Hepatocyte (in vitro differentiated cells): ENCODE results near the gene NKX6-1. TPM values are rescaled to one million over a fixed set of nuclear protein-coding genes. Genes with fewer than 3 reads are reported as not detected.

ENCODE experiments used
- DNase-seq: peaks from one replicate; pipeline ENCODE4 v3.0.0-alpha.2; 2016; ENCODE audit warnings: low spot score
- H2AFZ ChIP-seq: fragments of 200-600 bp; sonication (generic); 2 replicates; pipeline ENCODE4 v1.6.0; 2016; ENCODE audit warnings: antibody characterized with exemption, mild to moderate bottlenecking
- H3K27ac ChIP-seq: fragments of 200-600 bp; sonication (generic); 2 replicates; pipeline ENCODE4 v1.5.1; 2016; ENCODE audit warnings: mild to moderate bottlenecking
- H3K27me3 ChIP-seq: fragments of 200-600 bp; sonication (generic); 2 replicates; pipeline ENCODE4 v1.6.1; 2016
- H3K36me3 ChIP-seq: fragments of 200-600 bp; sonication (generic); replicated peaks from 2 replicates; pipeline ENCODE4 v1.5.1; 2016; ENCODE audit warnings: low read depth; ENCODE audit not compliant: insufficient read depth
- H3K4me1 ChIP-seq: fragments of 200-600 bp; sonication (generic); 2 replicates; pipeline ENCODE4 v1.5.1; 2016; ENCODE audit warnings: mild to moderate bottlenecking, moderate library complexity; ENCODE audit not compliant: insufficient read depth
- H3K4me2 ChIP-seq: fragments of 200-600 bp; sonication (generic); 2 replicates; pipeline ENCODE4 v1.6.0; 2016
- H3K4me3 ChIP-seq: fragments of 200-600 bp; sonication (generic); 2 replicates; pipeline ENCODE4 v1.5.1; 2016; ENCODE audit warnings: mild to moderate bottlenecking
- H3K79me2 ChIP-seq: fragments of 200-600 bp; sonication (generic); 2 replicates; pipeline ENCODE4 v1.6.0; 2017; ENCODE audit warnings: mild to moderate bottlenecking
- H3K9me2 ChIP-seq: fragments of 200-600 bp; sonication (generic); replicated peaks from 2 replicates; pipeline ENCODE4 v1.6.0; 2017; ENCODE audit warnings: mild to moderate bottlenecking; ENCODE audit not compliant: insufficient read depth
- H3K9me3 ChIP-seq: fragments of 200-600 bp; sonication (generic); 2 replicates; pipeline ENCODE4 v1.5.1; 2016; ENCODE audit warnings: low read depth, mild to moderate bottlenecking
- H4K20me1 ChIP-seq: fragments of 200-600 bp; sonication (generic); 2 replicates; pipeline ENCODE4 v1.6.0; 2016; ENCODE audit warnings: mild to moderate bottlenecking; ENCODE audit not compliant: insufficient read depth, poor library complexity, severe bottlenecking
- CTCF ChIP-seq: fragments of 200-600 bp; sonication (generic); IDR thresholded peaks from 2 replicates; pipeline ENCODE4 v1.5.1; 2016; ENCODE audit warnings: antibody characterized with exemption, mild to moderate bottlenecking; ENCODE audit not compliant: poor library complexity
- EZH2 ChIP-seq: fragments of 200-600 bp; sonication (generic); IDR thresholded peaks from 2 replicates; pipeline ENCODE4 v1.6.1; 2016; ENCODE audit warnings: antibody characterized with exemption, mild to moderate bottlenecking, borderline replicate concordance
- EZH2phosphoT487 ChIP-seq: fragments of 200-600 bp; sonication (generic); IDR thresholded peaks from one replicate; pipeline ENCODE4 v1.6.1; 2018; ENCODE audit warnings: antibody characterized with exemption, mild to moderate bottlenecking, low read depth, moderate library complexity; ENCODE audit not compliant: unreplicated experiment, severe bottlenecking
- WGBS: methylation state at CpG from one replicate; pipeline ENCODE4 v1.1.6; 2016; ENCODE audit warnings: low lambda C conversion rate; ENCODE audit errors: missing lambda C conversion rate; 5-methylcytosine and 5-hydroxymethylcytosine counted together
- polyA plus RNA-seq: library from polyadenylated mRNA; unstranded; fragments of >200 nt; fragmentation: Nextera tagmentation; extraction: Ambion mirVana; gene quantifications from 2 replicates; pipeline ENCODE4 v1.2.1, GENCODE V29; 2016
- total RNA-seq: library from RNA; depleted of rRNA; stranded (reverse); fragments of >200 nt; gene quantifications from 2 replicates; pipeline ENCODE4 v1.2.3, GENCODE V29; 2014

NKX6-1 gene
- total and polyA plus RNA-seq, 2 experiments from 2014 or later: not detected

DNA sequence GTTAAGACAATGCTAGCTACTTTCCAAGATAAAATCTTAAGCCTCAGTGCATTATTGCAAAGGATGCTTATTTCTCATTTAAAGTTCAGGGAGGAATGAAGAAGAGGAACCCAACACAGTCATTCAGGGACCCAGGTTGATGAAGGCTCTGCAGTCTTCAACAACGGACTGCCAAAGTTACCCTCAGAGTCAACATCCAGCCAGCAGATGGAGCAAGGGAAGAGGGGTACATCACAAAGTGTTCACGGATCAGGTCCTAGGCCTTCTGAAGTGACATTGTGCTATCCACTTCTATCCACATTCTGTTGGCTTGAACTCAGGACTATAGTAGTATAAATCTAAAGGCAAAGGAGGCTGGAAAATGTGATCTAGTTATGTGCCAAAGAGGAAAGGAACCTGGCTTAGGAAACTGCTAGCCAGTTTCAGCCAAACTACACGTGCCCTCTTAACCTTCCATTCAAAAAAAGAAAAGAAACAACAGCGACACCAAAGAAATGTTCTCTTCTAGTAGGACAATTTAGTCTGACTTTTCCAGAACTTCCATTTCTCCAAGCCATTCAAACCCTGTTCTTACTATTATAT lies 28.8 kb downstream of the NKX6-1 start:
- Histone ChIP-seq H3K9me2 (no peaks in the 10 kb centered on the region), H3K27ac (no peak overlapping the region), H3K4me1 (no peaks in the 10 kb centered on the region), H3K9me3 (no peaks in the 10 kb centered on the region), H3K36me3 (no peaks in the 10 kb centered on the region), H3K4me3 (no peak overlapping the region), H3K27me3 (no peaks in the 10 kb centered on the region), H3K4me2 (no peak overlapping the region), H3K79me2 (no peaks in the 10 kb centered on the region), H4K20me1 (no peaks in the 10 kb centered on the region), H2AFZ (no peak overlapping the region)
- DNase-seq: no peak
- WGBS: 60% methylated on average over 4 of the region's 4 CpGs
- TF ChIP-seq CTCF (no peak), EZH2phosphoT487 (no peak), EZH2 (no peak)

- Histone ChIP-seq H3K9me3 (no peaks in the 10 kb centered on the region), H3K4me2 (no peak overlapping the region), H3K27ac (no peak overlapping the region), H3K4me1 (no peaks in the 10 kb centered on the region), H4K20me1 (no peaks in the 10 kb centered on the region), H2AFZ (no peak overlapping the region), H3K9me2 (no peaks in the 10 kb centered on the region), H3K36me3 (no peaks in the 10 kb centered on the region), H3K79me2 (no peaks in the 10 kb centered on the region), H3K27me3 (no peaks in the 10 kb centered on the region), H3K4me3 (no peak overlapping the region)
- no peak for DNase-seq
- no peak for TF ChIP-seq EZH2
- TF ChIP-seq CTCF: no peak
- TF ChIP-seq EZH2phosphoT487: no peak
- 53% methylated on average over 3 of the region's 3 CpGs for WGBS
These were observed 31.5 kb downstream of the NKX6-1 start for GRCh38 chr4:84467601-84468000.

DNA sequence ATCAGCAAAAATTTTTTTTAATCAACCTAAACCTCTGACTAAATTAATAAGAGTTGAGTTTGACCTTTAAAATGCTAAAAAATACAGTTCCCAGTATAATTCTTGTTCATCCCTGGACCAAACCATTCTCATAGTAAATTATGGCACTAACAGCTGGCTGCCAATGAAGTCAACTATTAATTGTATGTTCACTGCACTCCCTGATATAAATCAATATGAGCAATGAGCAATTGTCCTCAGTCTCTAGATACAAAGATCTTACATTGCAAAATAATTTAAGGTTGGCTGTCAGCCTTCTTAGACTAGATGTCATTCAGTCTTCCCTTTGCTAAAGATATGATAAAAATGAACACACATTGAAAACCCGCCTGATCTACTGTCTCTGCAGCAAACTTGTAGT lies 39.3 kb downstream of the NKX6-1 start:
- Histone ChIP-seq H4K20me1 (no peaks in the 10 kb centered on the region), H3K79me2 (no peaks in the 10 kb centered on the region), H3K36me3 (no peaks in the 10 kb centered on the region), H3K27me3 (no peaks in the 10 kb centered on the region), H3K4me2 (no peak overlapping the region), H3K4me1 (no peaks in the 10 kb centered on the region), H3K9me2 (no peaks in the 10 kb centered on the region), H3K4me3 (no peak overlapping the region), H3K27ac (no peak overlapping the region), H3K9me3 (no peaks in the 10 kb centered on the region), H2AFZ (no peak overlapping the region)
- DNase-seq: no peak
- no peak for TF ChIP-seq EZH2phosphoT487
- no peak for TF ChIP-seq EZH2
- no peak for TF ChIP-seq CTCF
- WGBS: 96% methylated on average over 1 of the region's 1 CpG
